Nephron (organoid): ENCODE results near the gene SLC39A9.

Experiments used
- H3K27ac Mint-ChIP-seq, 3 experiments: 2 replicates each; pipeline ENCODE4 v1.8.0; 2020; ENCODE audit warnings: mixed read lengths in 3 of 3, mild to moderate bottlenecking in 2 of 3, moderate library complexity in 1 of 3
- H3K27me3 Mint-ChIP-seq: 2 replicates; pipeline ENCODE4 v1.8.0; 2021; ENCODE audit warnings: low read depth, mild to moderate bottlenecking, moderate library complexity, mixed read lengths
- H3K36me3 Mint-ChIP-seq: 2 replicates; pipeline ENCODE4 v1.8.0; 2020; ENCODE audit warnings: low read depth, mixed read lengths
- H3K4me1 Mint-ChIP-seq: 2 replicates; pipeline ENCODE4 v1.8.0; 2020; ENCODE audit warnings: mixed read lengths
- H3K4me3 Mint-ChIP-seq, 3 experiments: 2 replicates each; pipeline ENCODE4 v1.8.0; 2020; ENCODE audit warnings: mild to moderate bottlenecking in 3 of 3, mixed read lengths in 3 of 3, moderate library complexity in 2 of 3
- H3K9me3 Mint-ChIP-seq: 2 replicates; pipeline ENCODE4 v1.8.0; 2020; ENCODE audit warnings: mixed read lengths
- CTCF ChIP-seq, 3 experiments: fragments of 200-600 bp; sonication (generic); IDR thresholded peaks; one replicate each; pipeline ENCODE4 v1.5.0; 2021; ENCODE audit warnings: antibody characterized with exemption in 3 of 3; ENCODE audit not compliant: unreplicated experiment in 3 of 3

The SLC39A9 gene

DNA sequence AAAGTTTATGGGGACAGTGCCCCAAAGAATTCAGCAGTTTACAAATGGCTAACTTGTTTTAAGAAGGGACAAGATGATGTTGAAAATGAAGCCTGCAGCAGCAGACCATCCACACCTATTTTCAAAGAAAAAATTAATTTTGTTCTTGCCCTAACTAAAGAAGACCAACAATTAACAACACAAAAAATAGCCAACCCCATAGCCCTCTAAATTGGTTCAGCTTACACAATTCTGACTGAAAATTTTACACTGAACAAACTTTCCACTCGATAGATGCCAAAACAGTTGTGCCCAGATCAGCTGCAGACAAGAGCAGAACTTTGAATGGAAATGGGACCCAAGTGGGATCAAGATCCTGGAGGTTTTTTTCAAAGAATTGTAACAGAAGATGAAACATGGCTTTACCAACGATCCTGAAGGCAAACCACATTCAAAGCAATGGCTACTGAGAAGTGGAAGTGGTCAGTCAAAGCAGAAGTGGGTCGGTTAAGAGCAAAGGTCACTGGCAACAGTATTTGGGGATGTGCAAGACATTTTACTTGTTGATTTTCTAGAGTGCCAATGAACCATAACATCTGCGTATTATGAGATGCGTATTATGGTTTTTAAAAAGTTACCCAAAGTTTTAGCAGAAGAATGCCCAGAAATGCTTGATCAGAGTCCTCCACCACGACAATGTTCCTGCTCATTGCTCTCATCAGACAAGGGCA lies 30.0 kb downstream of the SLC39A9 start:
- H3K27me3 Mint-ChIP-seq: no peaks in the 10 kb centered on the region

GRCh38 chr14:69429643-69430042 lies 31.2 kb downstream of the SLC39A9 start:
- Mint-ChIP-seq H3K9me3 (peaks cover 18% of the 10 kb centered on the region), H3K4me1 (no peaks in the 10 kb centered on the region), H3K27me3 (no peaks in the 10 kb centered on the region), H3K36me3 (peaks cover 71% of the 10 kb centered on the region), H3K4me3 (no peak overlapping the region), H3K27ac (no peak overlapping the region)
- TF ChIP-seq CTCF (IDR thresholded peaks at IDR 0.05; ENCODE audit: unreplicated experiment in 3 of 3): no peak

More for the DNA sequence above, 30.0 kb downstream of the SLC39A9 start:
- Mint-ChIP-seq H3K4me1 (no peaks in the 10 kb centered on the region), H3K4me3 (no peak overlapping the region), H3K36me3 (peaks cover 77% of the 10 kb centered on the region), H3K27ac (no peak overlapping the region), H3K9me3 (peaks cover 18% of the 10 kb centered on the region)
- no peak for TF ChIP-seq CTCF (IDR thresholded peaks at IDR 0.05; ENCODE audit: unreplicated experiment in 3 of 3)

- H3K4me1 Mint-ChIP-seq: no peaks in the 10 kb centered on the region
- H3K36me3 Mint-ChIP-seq: peaks cover 71% of the 10 kb centered on the region
- H3K27me3 Mint-ChIP-seq: no peaks in the 10 kb centered on the region
- TF ChIP-seq CTCF (IDR thresholded peaks at IDR 0.05; ENCODE audit: unreplicated experiment in 3 of 3): no peak
- H3K4me3 Mint-ChIP-seq: no peak overlapping the region
- peaks cover 18% of the 10 kb centered on the region for H3K9me3 Mint-ChIP-seq
- no peak overlapping the region for H3K27ac Mint-ChIP-seq
Measured at GRCh38 chr14:69430306-69430939, 31.9 kb downstream of the SLC39A9 start.

DNA sequence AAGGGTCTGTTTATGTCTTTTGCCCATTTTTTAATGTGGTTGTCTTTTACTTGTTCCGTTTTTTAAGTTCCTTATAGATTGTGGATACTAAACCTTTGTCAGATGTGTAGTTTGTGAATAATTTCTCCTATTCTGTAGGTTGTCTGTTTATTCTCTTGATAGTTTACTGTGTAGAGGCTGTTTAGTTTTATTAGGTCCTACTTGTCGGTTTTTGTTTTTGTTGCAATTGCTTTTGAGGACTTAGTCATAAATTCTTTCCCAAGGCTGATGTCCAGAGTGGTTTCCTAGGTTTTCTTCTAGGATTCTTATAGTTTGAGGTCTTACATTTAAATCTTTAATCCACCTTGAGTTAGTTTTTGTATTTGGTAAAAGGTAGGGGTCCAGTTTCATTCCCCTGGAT lies 33.9 kb downstream of the SLC39A9 start:
- H3K27ac Mint-ChIP-seq: no peak overlapping the region
- H3K9me3 Mint-ChIP-seq: peaks cover 18% of the 10 kb centered on the region

GRCh38 chr14:69439521-69440270 lies 41.2 kb downstream of the SLC39A9 start:
- Mint-ChIP-seq H3K27ac (no peak overlapping the region), H3K36me3 (peaks cover 41% of the 10 kb centered on the region), H3K4me1 (peaks cover 3% of the 10 kb centered on the region), H3K9me3 (no peaks in the 10 kb centered on the region), H3K27me3 (no peaks in the 10 kb centered on the region), H3K4me3 (no peak overlapping the region)
- TF ChIP-seq CTCF (IDR thresholded peaks at IDR 0.05; ENCODE audit: unreplicated experiment in 3 of 3): no peak

More for the DNA sequence above, 33.9 kb downstream of the SLC39A9 start:
- H3K36me3 Mint-ChIP-seq: peaks cover 62% of the 10 kb centered on the region
- no peak overlapping the region for H3K4me3 Mint-ChIP-seq
- no peak for TF ChIP-seq CTCF (IDR thresholded peaks at IDR 0.05; ENCODE audit: unreplicated experiment in 3 of 3)
- no peaks in the 10 kb centered on the region for H3K27me3 Mint-ChIP-seq
- H3K4me1 Mint-ChIP-seq: no peaks in the 10 kb centered on the region
